NCI-H446 treated with DMSO at 0.1 percent for 48 hours (cell line): ENCODE data around the gene EDARADD.
"Not testable (repeated sequence)": the region's sequence is repeated elsewhere in the genome, so short reads cannot be mapped to it uniquely, and the experiment has no call there.

Experiments
- DNase-seq: peaks from one replicate; lab custom pipeline; 2025; lab: John Stamatoyannopoulos, UW

EDARADD gene

GRCh38 chr1:236393681-236394481 is at the start of gene EDARADD:
Gene EDARADD, plus strand, starts transcription at chr1:236394286. Its CDS starts 159 bp downstream, at chr1:236394445.
- DNase-seq = no peak

- DNase-seq = no peak
Measured at GRCh38 chr1:236345728-236346127, 48.4 kb upstream of the EDARADD start.

GRCh38 chr1:236348071-236348470 is 46.0 kb upstream of the EDARADD start:
- DNase-seq = no peak

- DNase-seq = no peak
Measured at GRCh38 chr1:236350308-236350707, 43.8 kb upstream of the EDARADD start.

- no peak for DNase-seq
Measured at GRCh38 chr1:236351875-236352573, 42.1 kb upstream of the EDARADD start.

- DNase-seq = not testable (repeated sequence)
Measured at GRCh38 chr1:236352747-236353146, 41.3 kb upstream of the EDARADD start.

- no peak for DNase-seq
Measured at GRCh38 chr1:236353813-236354212, 40.3 kb upstream of the EDARADD start.

- DNase-seq = no peak
Measured at GRCh38 chr1:236354330-236355147, 39.5 kb upstream of the EDARADD start.

- no peak for DNase-seq
Measured at GRCh38 chr1:236356141-236356540, 37.9 kb upstream of the EDARADD start.

- DNase-seq = no peak
Measured at GRCh38 chr1:236361909-236362590, 32.0 kb upstream of the EDARADD start.

- DNase-seq = no peak
Measured at GRCh38 chr1:236363237-236363636, 30.8 kb upstream of the EDARADD start.

GRCh38 chr1:236365999-236366570 is 28.0 kb upstream of the EDARADD start:
- DNase-seq = no peak

GRCh38 chr1:236366681-236367080 is 27.4 kb upstream of the EDARADD start:
- DNase-seq = not testable (repeated sequence)

GRCh38 chr1:236370420-236370819 is 23.7 kb upstream of the EDARADD start:
- DNase-seq = no peak

- no peak for DNase-seq
Measured at GRCh38 chr1:236371083-236371482, 23.0 kb upstream of the EDARADD start.

GRCh38 chr1:236377832-236378535 is 16.1 kb upstream of the EDARADD start:
- no peak for DNase-seq

GRCh38 chr1:236381565-236382158 is 12.4 kb upstream of the EDARADD start:
- no peak for DNase-seq

GRCh38 chr1:236388332-236388731 is 5.8 kb upstream of the EDARADD start:
- DNase-seq = no peak

GRCh38 chr1:236389253-236389652 is 4.8 kb upstream of the EDARADD start:
- no peak for DNase-seq

- no peak for DNase-seq
Measured at GRCh38 chr1:236391008-236391407, 3.1 kb upstream of the EDARADD start.
